Vagina (tissue), 2 donors: ENCODE data around the gene PLCB1.

ENCODE experiments used
- CTCF ChIP-seq, 3 experiments: fragments of 450-650 bp in 2 of 3; fragments of 200-600 bp in 1 of 3; sonication (generic) in 1 of 3; IDR thresholded peaks; one replicate each; pipeline ENCODE4 v1.5.1; 2017 to 2019; ENCODE audit warnings: antibody characterized with exemption in 3 of 3, mild to moderate bottlenecking in 2 of 3, moderate library complexity in 2 of 3
- POLR2AphosphoS5 ChIP-seq, 2 donors: sonication (generic); formaldehyde crosslinking; IDR thresholded peaks; one replicate each; pipeline ENCODE4 v1.9.0; 2017; ENCODE audit warnings: antibody characterized with exemption in 2 of 2, mild to moderate bottlenecking in 2 of 2, low read depth in 1 of 2; ENCODE audit not compliant: insufficient read depth in 1 of 2

GRCh38 chr20:8811801-8812594, 679.9 kb downstream of the PLCB1 start:
- TF ChIP-seq CTCF (IDR thresholded peaks at IDR 0.05) (no peak), POLR2AphosphoS5 (IDR thresholded peaks at IDR 0.05; ENCODE audit: insufficient read depth in 1 of 2, low read depth in 1 of 2) (no peak)
